Neural progenitor cell (in vitro differentiated cells): ENCODE results near the gene KY. TPM values are rescaled to one million over a fixed set of nuclear protein-coding genes. Genes with fewer than 3 reads are reported as not detected.

ENCODE experiments used
- DNase-seq: peaks from one replicate; pipeline ENCODE4 v3.0.0-alpha.2; 2016; ENCODE audit warnings: low spot score
- H2AFZ ChIP-seq: fragments of 200-600 bp; sonication (generic); replicated peaks from 2 replicates; pipeline ENCODE4 v1.6.1; 2016; ENCODE audit warnings: antibody characterized with exemption
- H3F3A ChIP-seq: fragments of 200-600 bp; sonication (generic); 2 replicates; pipeline ENCODE4 v1.6.1; 2016; ENCODE audit warnings: antibody characterized with exemption, low read depth
- H3K27ac ChIP-seq: fragments of 200-600 bp; sonication (generic); 2 replicates; pipeline ENCODE4 v1.5.1; 2016; ENCODE audit warnings: mild to moderate bottlenecking
- H3K27me3 ChIP-seq: fragments of 200-600 bp; sonication (generic); 2 replicates; pipeline ENCODE4 v1.6.1; 2016; ENCODE audit warnings: mild to moderate bottlenecking, moderate library complexity
- H3K36me3 ChIP-seq: fragments of 200-600 bp; sonication (generic); 2 replicates; pipeline ENCODE4 v1.5.1; 2016
- H3K4me1 ChIP-seq: fragments of 200-600 bp; sonication (generic); 2 replicates; pipeline ENCODE4 v1.6.1; 2016; ENCODE audit warnings: mixed run types
- H3K4me2 ChIP-seq: fragments of 200-600 bp; sonication (generic); 2 replicates; pipeline ENCODE4 v1.6.1; 2016
- H3K4me3 ChIP-seq: fragments of 200-600 bp; sonication (generic); 2 replicates; pipeline ENCODE4 v1.5.1; 2016
- H3K79me2 ChIP-seq: fragments of 200-600 bp; sonication (generic); 2 replicates; pipeline ENCODE4 v1.6.1; 2016; ENCODE audit warnings: low read depth
- H3K9ac ChIP-seq: fragments of 200-600 bp; sonication (generic); 2 replicates; pipeline ENCODE4 v1.6.1; 2016
- H3K9me3 ChIP-seq: fragments of 200-600 bp; sonication (generic); 2 replicates; pipeline ENCODE4 v1.5.1; 2016; ENCODE audit warnings: low read depth
- H4K20me1 ChIP-seq: fragments of 200-600 bp; sonication (generic); 2 replicates; pipeline ENCODE4 v1.6.1; 2016; ENCODE audit warnings: low read depth
- H3K27ac Mint-ChIP-seq: 3 replicates; pipeline ENCODE4 v1.8.0; 2021; ENCODE audit warnings: mixed read lengths
- H3K27me3 Mint-ChIP-seq: 2 replicates; pipeline ENCODE4 v1.8.0; 2022; ENCODE audit warnings: low read depth, mild to moderate bottlenecking, inconsistent platforms, moderate library complexity, mixed read lengths; ENCODE audit not compliant: insufficient read depth
- H3K36me3 Mint-ChIP-seq: 3 replicates; pipeline ENCODE4 v1.8.0; 2021; ENCODE audit warnings: mixed read lengths
- H3K4me1 Mint-ChIP-seq: 3 replicates; pipeline ENCODE4 v1.8.0; 2021; ENCODE audit warnings: mixed read lengths
- H3K4me3 Mint-ChIP-seq: 3 replicates; pipeline ENCODE4 v1.8.0; 2021; ENCODE audit warnings: mild to moderate bottlenecking, moderate library complexity, mixed read lengths
- H3K9me3 Mint-ChIP-seq: 3 replicates; pipeline ENCODE4 v1.8.0; 2020; ENCODE audit warnings: mixed read lengths
- EZH2 ChIP-seq: fragments of 200-600 bp; sonication (generic); IDR thresholded peaks from 2 replicates; pipeline ENCODE4 v1.6.1; 2017; ENCODE audit warnings: antibody characterized with exemption, mild to moderate bottlenecking, moderate library complexity
- EZH2phosphoT487 ChIP-seq: fragments of 200-600 bp; sonication (generic); IDR thresholded peaks from 2 replicates; pipeline ENCODE4 v1.6.1; 2017; ENCODE audit warnings: antibody characterized with exemption
- total RNA-seq: library from RNA; depleted of rRNA; stranded (reverse); fragments of >200 nt; gene quantifications from 2 replicates; pipeline ENCODE4 v1.2.3, GENCODE V29; 2015; ENCODE audit warnings: low replicate concordance
- TF ChIP-seq, protein P1 (sequence below): fragments of 200-600 bp; sonication (generic); IDR thresholded peaks from 2 replicates; pipeline ENCODE4 v1.5.1; 2017; ENCODE audit warnings: antibody characterized with exemption, mild to moderate bottlenecking

KY gene
- total RNA-seq, 1 donor from 2014 or later, result not detected

DNA sequence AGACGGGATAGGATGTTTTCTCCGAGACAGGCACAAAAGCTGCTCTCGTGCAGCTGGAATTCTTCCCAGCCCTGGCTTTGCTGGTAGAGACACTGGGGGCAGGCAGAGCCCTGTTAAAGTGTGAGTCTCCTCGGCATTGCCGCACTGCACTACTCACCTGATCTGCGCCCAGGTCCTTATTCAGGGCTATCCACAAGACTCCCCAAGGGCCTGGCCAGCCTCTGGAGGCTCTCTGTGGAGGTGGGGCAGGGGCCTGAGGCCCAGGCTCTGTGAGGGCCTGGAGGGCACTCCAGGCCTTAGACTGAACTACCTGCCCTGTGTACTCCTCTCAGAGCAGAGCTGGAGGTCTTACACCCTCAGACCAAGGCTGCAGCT is 48.4 kb downstream of the KY start:
- peak overlapping the region; percentile 68 for H3K4me3 Mint-ChIP-seq

DNA sequence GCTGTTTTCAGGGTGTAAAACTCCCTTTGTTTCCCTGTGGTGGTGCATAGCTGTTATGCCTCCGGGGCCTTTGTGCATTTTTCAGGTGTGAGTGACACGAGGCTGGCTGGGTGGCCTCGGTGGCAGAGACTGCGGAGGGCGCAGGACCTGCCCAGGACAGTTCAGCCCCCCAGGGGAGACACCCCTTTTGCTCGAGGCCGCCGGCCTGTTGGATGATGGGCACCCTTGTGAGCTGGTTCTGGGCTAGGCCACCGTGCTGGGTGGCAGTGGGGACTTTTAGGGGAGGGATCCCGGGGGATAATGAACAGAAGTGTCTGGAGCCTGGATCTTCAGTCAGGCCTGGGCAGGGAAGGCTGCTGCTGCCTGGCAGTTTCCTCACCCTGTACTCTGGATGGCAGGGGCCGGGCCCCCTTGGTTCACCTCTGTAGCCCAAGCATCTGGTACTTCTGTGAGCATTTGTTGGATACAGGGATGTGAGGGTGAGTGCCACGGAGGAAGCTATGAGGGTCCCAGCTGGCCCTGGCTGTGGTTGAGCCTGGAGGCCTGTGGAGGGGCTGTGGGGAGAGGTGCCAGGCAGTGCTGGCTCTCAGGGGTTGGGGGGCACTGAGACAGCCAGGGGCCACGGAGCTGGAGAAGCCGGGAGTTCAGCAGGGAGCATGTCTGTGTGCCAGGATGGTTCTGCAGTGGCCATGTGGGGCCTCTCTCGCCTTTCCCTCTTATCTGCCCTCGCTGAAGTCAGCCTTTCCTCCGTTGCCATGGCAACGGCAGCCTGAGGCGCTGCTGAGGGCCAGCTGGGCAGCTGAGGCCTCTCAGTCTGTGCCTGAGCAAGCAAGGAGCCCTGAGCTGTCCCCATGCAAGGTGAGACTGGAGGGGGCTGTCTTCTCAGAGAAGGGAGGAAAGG is 49.0 kb downstream of the KY start:
- Mint-ChIP-seq H3K9me3 (peaks cover 2% of the 10 kb centered on the region), H3K27me3 (peaks cover 7% of the 10 kb centered on the region), H3K4me3 (peak overlapping the region; percentile 68), H3K27ac (peak overlapping the region; percentile 82), H3K36me3 (no peaks in the 10 kb centered on the region), H3K4me1 (peaks cover 63% of the 10 kb centered on the region)
- no peak overlapping the region for H3K27ac ChIP-seq
- no peaks in the 10 kb centered on the region for H3K36me3 ChIP-seq
- H2AFZ ChIP-seq, result peak overlapping the region; percentile 26
- no peak overlapping the region for H3K4me3 ChIP-seq
- H3K27me3 ChIP-seq, result peaks cover 28% of the 10 kb centered on the region
- H3K9me3 ChIP-seq, result no peaks in the 10 kb centered on the region
- peak; percentile 98 for DNase-seq
- peaks cover 33% of the 10 kb centered on the region for H3K4me1 ChIP-seq
- TF ChIP-seq EZH2 (no peak), EZH2phosphoT487 (no peak)
- TF ChIP-seq, protein P1, sequence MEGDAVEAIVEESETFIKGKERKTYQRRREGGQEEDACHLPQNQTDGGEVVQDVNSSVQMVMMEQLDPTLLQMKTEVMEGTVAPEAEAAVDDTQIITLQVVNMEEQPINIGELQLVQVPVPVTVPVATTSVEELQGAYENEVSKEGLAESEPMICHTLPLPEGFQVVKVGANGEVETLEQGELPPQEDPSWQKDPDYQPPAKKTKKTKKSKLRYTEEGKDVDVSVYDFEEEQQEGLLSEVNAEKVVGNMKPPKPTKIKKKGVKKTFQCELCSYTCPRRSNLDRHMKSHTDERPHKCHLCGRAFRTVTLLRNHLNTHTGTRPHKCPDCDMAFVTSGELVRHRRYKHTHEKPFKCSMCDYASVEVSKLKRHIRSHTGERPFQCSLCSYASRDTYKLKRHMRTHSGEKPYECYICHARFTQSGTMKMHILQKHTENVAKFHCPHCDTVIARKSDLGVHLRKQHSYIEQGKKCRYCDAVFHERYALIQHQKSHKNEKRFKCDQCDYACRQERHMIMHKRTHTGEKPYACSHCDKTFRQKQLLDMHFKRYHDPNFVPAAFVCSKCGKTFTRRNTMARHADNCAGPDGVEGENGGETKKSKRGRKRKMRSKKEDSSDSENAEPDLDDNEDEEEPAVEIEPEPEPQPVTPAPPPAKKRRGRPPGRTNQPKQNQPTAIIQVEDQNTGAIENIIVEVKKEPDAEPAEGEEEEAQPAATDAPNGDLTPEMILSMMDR, result peak; percentile 6
- H3F3A ChIP-seq, result peaks cover 7% of the 10 kb centered on the region
- H4K20me1 ChIP-seq, result no peaks in the 10 kb centered on the region
- H3K79me2 ChIP-seq, result no peaks in the 10 kb centered on the region
- no peak overlapping the region for H3K9ac ChIP-seq
- H3K4me2 ChIP-seq, result peak overlapping the region; percentile 71

More for the DNA sequence above, 48.4 kb downstream of the KY start:
- Mint-ChIP-seq H3K27me3 (peaks cover 5% of the 10 kb centered on the region), H3K4me1 (peaks cover 63% of the 10 kb centered on the region), H3K9me3 (no peaks in the 10 kb centered on the region), H3K36me3 (no peaks in the 10 kb centered on the region), H3K27ac (peak overlapping the region; percentile 82)
- Histone ChIP-seq H3K36me3 (no peaks in the 10 kb centered on the region), H3K4me1 (peaks cover 33% of the 10 kb centered on the region), H3K9ac (no peak overlapping the region), H3K27me3 (peaks cover 28% of the 10 kb centered on the region), H4K20me1 (no peaks in the 10 kb centered on the region), H2AFZ (peak overlapping the region; percentile 26), H3K27ac (no peak overlapping the region), H3K4me2 (peak overlapping the region; percentile 71), H3K79me2 (no peaks in the 10 kb centered on the region), H3F3A (peaks cover 7% of the 10 kb centered on the region), H3K4me3 (no peak overlapping the region), H3K9me3 (no peaks in the 10 kb centered on the region)
- DNase-seq, result no peak
- TF ChIP-seq, protein P1, result no peak
- TF ChIP-seq EZH2 (no peak), EZH2phosphoT487 (no peak)

DNA sequence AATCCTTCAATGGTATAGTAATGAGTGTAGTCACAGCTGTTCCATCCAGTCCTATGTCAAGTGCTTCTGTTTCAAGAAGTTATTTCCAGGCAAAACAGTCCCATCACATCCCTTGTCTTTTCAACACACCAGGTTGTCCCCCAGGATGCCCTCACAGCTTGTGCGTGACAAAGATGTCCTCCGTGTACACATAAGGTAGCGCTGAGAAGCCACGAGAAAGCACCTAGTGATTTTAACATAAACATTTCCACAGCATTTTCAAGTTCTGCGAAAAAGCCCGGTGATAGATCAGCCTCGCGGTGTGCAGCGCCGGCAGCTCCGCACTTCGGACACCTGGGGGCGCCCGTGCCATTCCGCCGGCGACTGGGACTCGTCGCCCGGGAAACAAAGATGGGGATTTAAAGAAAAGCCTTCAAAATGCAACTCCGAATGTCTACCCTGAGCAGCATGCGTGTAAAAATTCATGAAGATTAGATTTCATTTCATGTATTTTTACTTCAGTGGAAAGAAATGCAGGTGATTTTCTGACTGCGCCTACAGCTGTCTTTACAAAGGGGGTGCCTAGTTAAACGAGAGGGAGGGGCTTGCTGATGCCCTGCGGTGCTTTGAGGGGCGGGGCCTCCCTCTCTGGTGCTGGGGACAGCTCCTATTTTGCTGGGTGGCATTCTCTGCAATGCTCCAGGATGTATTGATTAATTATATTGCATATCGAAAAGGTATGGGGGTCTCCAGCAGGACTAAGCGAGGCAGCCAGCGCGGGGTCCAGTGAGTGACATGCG is 49.9 kb downstream of the KY start:
- DNase-seq, result peak; percentile 92
- peak overlapping the region; percentile 66 for H3K4me3 Mint-ChIP-seq
- Histone ChIP-seq H3K79me2 (no peaks in the 10 kb centered on the region), H3K9me3 (no peaks in the 10 kb centered on the region), H3K4me3 (peak overlapping the region; percentile 37), H3K9ac (no peak overlapping the region), H2AFZ (peak overlapping the region; percentile 75), H3K36me3 (no peaks in the 10 kb centered on the region), H3F3A (peaks cover 7% of the 10 kb centered on the region), H3K27ac (no peak overlapping the region), H4K20me1 (no peaks in the 10 kb centered on the region), H3K4me2 (peak overlapping the region; percentile 71), H3K27me3 (peaks cover 28% of the 10 kb centered on the region), H3K4me1 (peaks cover 33% of the 10 kb centered on the region)
- peaks cover 6% of the 10 kb centered on the region for H3K27me3 Mint-ChIP-seq
- TF ChIP-seq, protein P1, result peak; percentile 100
- TF ChIP-seq EZH2phosphoT487, result no peak
- H3K4me1 Mint-ChIP-seq, result peaks cover 62% of the 10 kb centered on the region
- no peaks in the 10 kb centered on the region for H3K36me3 Mint-ChIP-seq
- H3K27ac Mint-ChIP-seq, result no peak overlapping the region
- H3K9me3 Mint-ChIP-seq, result peaks cover 5% of the 10 kb centered on the region
